ENCODE measurements around the gene SPEG.

SPEG gene

GRCh38 chr2:219444566-219445091, 10.0 kb downstream of the SPEG start:
- DNase-seq (ENCODE audit: low spot score) = no peak

GRCh38 chr2:219445220-219445640, 10.6 kb downstream of the SPEG start:
- no peak for DNase-seq (ENCODE audit: low spot score)

GRCh38 chr2:219446101-219446504, 11.5 kb downstream of the SPEG start:
- DNase-seq (ENCODE audit: low spot score) = no peak

GRCh38 chr2:219446689-219447088, 12.0 kb downstream of the SPEG start:
- DNase-seq (ENCODE audit: low spot score) = no peak

GRCh38 chr2:219447242-219448098, 12.8 kb downstream of the SPEG start:
- no peak for DNase-seq (ENCODE audit: low spot score)

- no peak for DNase-seq (ENCODE audit: low spot score)
Observed at GRCh38 chr2:219448099-219448775, 13.6 kb downstream of the SPEG start.

GRCh38 chr2:219448776-219449341, 14.2 kb downstream of the SPEG start:
- DNase-seq (ENCODE audit: low spot score) = no peak

GRCh38 chr2:219449609-219450008, 15.0 kb downstream of the SPEG start:
- no peak for DNase-seq (ENCODE audit: low spot score)

GRCh38 chr2:219451661-219452360, 17.2 kb downstream of the SPEG start:
- peak; percentile 54 for DNase-seq (ENCODE audit: low spot score)

- DNase-seq (ENCODE audit: low spot score) = peak; percentile 49
Observed at GRCh38 chr2:219452361-219453317, 18.0 kb downstream of the SPEG start.

GRCh38 chr2:219453671-219454590, 19.3 kb downstream of the SPEG start:
- peak; percentile 23 for DNase-seq (ENCODE audit: low spot score)

GRCh38 chr2:219455581-219455980, 20.9 kb downstream of the SPEG start:
- DNase-seq (ENCODE audit: low spot score) = no peak

GRCh38 chr2:219457784-219458369, 23.2 kb downstream of the SPEG start:
- DNase-seq (ENCODE audit: low spot score) = no peak

- DNase-seq (ENCODE audit: low spot score) = no peak
Observed at GRCh38 chr2:219458996-219459395, 24.4 kb downstream of the SPEG start.

GRCh38 chr2:219459460-219460311, 25.0 kb downstream of the SPEG start:
- no peak for DNase-seq (ENCODE audit: low spot score)

- DNase-seq (ENCODE audit: low spot score) = peak; percentile 22
Observed at GRCh38 chr2:219460424-219460926, 25.8 kb downstream of the SPEG start.

- DNase-seq (ENCODE audit: low spot score) = no peak
Observed at GRCh38 chr2:219461047-219461514, 26.4 kb downstream of the SPEG start.

- no peak for DNase-seq (ENCODE audit: low spot score)
Observed at GRCh38 chr2:219461669-219462068, 27.0 kb downstream of the SPEG start.

All from pons (tissue), 1 donor.